Stimulated activated CD4-positive, alpha-beta T cell treated with anti-CD3 and anti-CD28 coated beads, Interleukin-15, amount 100 ng/mL, for 48 hours (primary cell): Measurements from ENCODE around the gene WDR70.
"Not testable (repeated sequence)": the region's sequence is repeated elsewhere in the genome, so short reads cannot be mapped to it uniquely, and the experiment has no call there.

Experiments
- DNase-seq, 2 donors: peaks; one replicate each; pipeline ENCODE4 v3.0.0-alpha.2; 2020; ENCODE audit warnings: low read depth in 2 of 2

Gene WDR70

GRCh38 chr5:37570597-37570996 is 191.5 kb downstream of the WDR70 start:
- DNase-seq = no peak

- no peak for DNase-seq
Observed at GRCh38 chr5:37571985-37572384, 192.9 kb downstream of the WDR70 start.

- no peak for DNase-seq
Observed at GRCh38 chr5:37575541-37576489, 196.7 kb downstream of the WDR70 start.

GRCh38 chr5:37576552-37576951 is 197.4 kb downstream of the WDR70 start:
- no peak for DNase-seq

GRCh38 chr5:37578176-37578575 is 199.1 kb downstream of the WDR70 start:
- no peak for DNase-seq

- no peak for DNase-seq
Observed at GRCh38 chr5:37580106-37580505, 201.0 kb downstream of the WDR70 start.

GRCh38 chr5:37582202-37582601 is 203.1 kb downstream of the WDR70 start:
- no peak for DNase-seq

GRCh38 chr5:37593292-37593691 is 214.2 kb downstream of the WDR70 start:
- not testable (repeated sequence) for DNase-seq

GRCh38 chr5:37594864-37595263 is 215.7 kb downstream of the WDR70 start:
- DNase-seq = not testable (repeated sequence)

GRCh38 chr5:37598733-37599132 is 219.6 kb downstream of the WDR70 start:
- no peak for DNase-seq

- no peak for DNase-seq
Observed at GRCh38 chr5:37601163-37601562, 222.0 kb downstream of the WDR70 start.

- no peak for DNase-seq
Observed at GRCh38 chr5:37603072-37603471, 224.0 kb downstream of the WDR70 start.

GRCh38 chr5:37604290-37604689 is 225.2 kb downstream of the WDR70 start:
- no peak for DNase-seq

- no peak for DNase-seq
Observed at GRCh38 chr5:37606148-37606547, 227.0 kb downstream of the WDR70 start.

- DNase-seq = no peak
Observed at GRCh38 chr5:37606632-37607248, 227.6 kb downstream of the WDR70 start.

- DNase-seq = no peak
Observed at GRCh38 chr5:37615184-37615583, 236.1 kb downstream of the WDR70 start.

- no peak for DNase-seq
Observed at GRCh38 chr5:37619353-37619752, 240.2 kb downstream of the WDR70 start.

GRCh38 chr5:37622354-37622753 is 243.2 kb downstream of the WDR70 start:
- not testable (repeated sequence) for DNase-seq

GRCh38 chr5:37626266-37626665 is 247.1 kb downstream of the WDR70 start:
- DNase-seq = no peak

GRCh38 chr5:37628876-37629275 is 249.8 kb downstream of the WDR70 start:
- DNase-seq = no peak

GRCh38 chr5:37631939-37632338 is 252.8 kb downstream of the WDR70 start:
- no peak for DNase-seq

- DNase-seq = no peak
Observed at GRCh38 chr5:37637165-37637845, 258.2 kb downstream of the WDR70 start.

GRCh38 chr5:37638897-37639296 is 259.8 kb downstream of the WDR70 start:
- no peak for DNase-seq
